ENCODE data around the gene MUC15. TPM values are rescaled to one million over a fixed set of nuclear protein-coding genes. Genes with fewer than 3 reads are reported as not detected.

The MUC15 gene
- total and polyA plus RNA-seq, 2 donors (not counting 3 experiments of a cell fraction or from before 2014, with no cell fraction given): not detected

DNA sequence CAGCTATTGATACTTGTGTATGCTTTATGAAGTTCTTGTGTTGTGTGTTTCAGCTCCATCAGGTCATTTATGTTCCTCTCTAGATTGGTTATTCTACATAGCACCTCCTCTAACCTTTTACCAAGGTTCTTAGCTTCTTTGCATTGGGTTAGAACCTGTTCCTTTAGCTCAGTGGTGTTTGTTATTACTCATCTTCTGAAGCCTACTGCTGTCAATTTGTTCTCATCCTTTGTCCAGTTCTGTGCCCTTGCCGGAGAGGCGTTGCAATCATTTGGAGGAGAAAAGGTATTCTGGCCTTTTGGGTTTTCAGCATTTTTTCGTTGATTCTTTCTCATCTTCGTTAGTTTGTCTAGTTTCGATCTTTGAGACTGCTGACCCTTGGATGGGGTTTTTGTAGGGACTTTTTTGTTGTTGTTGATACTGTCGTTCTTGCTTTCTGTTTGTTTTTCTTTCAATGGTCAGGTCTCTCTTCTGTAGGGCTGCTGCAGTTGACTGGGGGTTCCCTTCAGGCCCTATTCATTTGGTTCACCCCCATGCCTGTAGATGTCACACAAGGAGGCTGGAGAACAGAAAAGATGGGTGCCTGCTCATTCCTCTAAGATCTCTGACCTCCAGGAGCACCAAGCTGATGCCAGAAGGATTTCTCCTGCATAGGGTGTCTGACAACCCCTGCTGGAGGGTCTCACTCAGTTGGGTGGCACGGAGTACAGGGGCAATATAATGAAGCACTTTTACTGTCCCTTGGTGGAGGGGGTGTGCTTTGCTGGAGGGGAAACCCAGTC, 35.9 kb upstream of the MUC15 start:
- Histone ChIP-seq H3K9me1 (replicated peaks; ENCODE audit: control insufficient read depth, extremely low read depth, insufficient read depth, low read length) (no peaks in the 10 kb centered on the region), H3K9ac (replicated peaks; ENCODE audit: extremely low read depth, insufficient read depth, low read length) (no peak overlapping the region), H3K4me2 (ENCODE audit: insufficient read depth, low read length) (no peak overlapping the region), H2AFZ (ENCODE audit: low read depth, low read length) (no peak overlapping the region), H3K27me3 (ENCODE audit: control insufficient read depth in 2 of 2, insufficient read depth in 2 of 2, low read length in 2 of 2) (no peaks in the 10 kb centered on the region), H4K20me1 (replicated peaks; ENCODE audit: control insufficient read depth, extremely low read depth, insufficient read depth, low read length) (no peaks in the 10 kb centered on the region), H3K4me1 (ENCODE audit: control insufficient read depth, extremely low read depth, insufficient read depth, low read length) (no peaks in the 10 kb centered on the region), H3K36me3 (ENCODE audit: control insufficient read depth in 2 of 2, extremely low read depth in 1 of 2, insufficient read depth in 2 of 2, low read length in 2 of 2) (no peaks in the 10 kb centered on the region), H3K4me3 (replicated peaks in 1 of 3; ENCODE audit: insufficient read depth in 1 of 3, low read depth in 1 of 3, low read length in 3 of 3) (no peak overlapping the region), H3K79me2 (ENCODE audit: control insufficient read depth, insufficient read depth, low read length) (no peaks in the 10 kb centered on the region), H3K9me3 (replicated peaks; ENCODE audit: control insufficient read depth, insufficient read depth, low read length) (no peaks in the 10 kb centered on the region), H3K27ac (ENCODE audit: insufficient read depth, low read depth, low read length) (no peak overlapping the region)
- dilution Hi-C loops (cut with MboI; ENCODE audit: extremely low pct_ligation_motif_present, low sequenced_read_pairs) (no loop called here), intact Hi-C loops (cut with micrococcal nuclease) (no loop called here)
- TF ChIP-seq MYC (IDR thresholded peaks at IDR 0.05; ENCODE audit: low read depth, low read length) (no peak), POLR2AphosphoS5 (IDR thresholded peaks at IDR 0.05; ENCODE audit: insufficient read depth, low read depth, low read length) (no peak), JUN (IDR thresholded peaks at IDR 0.05; ENCODE audit: borderline replicate concordance, insufficient read depth, insufficient read length, low read depth) (no peak), GATA2 (IDR thresholded peaks at IDR 0.05; ENCODE audit: insufficient read depth, insufficient read length, low read depth, low read length) (no peak), POLR2A (IDR thresholded peaks at IDR 0.05; ENCODE audit: low read depth, low read length) (no peak), FOS (IDR thresholded peaks at IDR 0.05; ENCODE audit: borderline replicate concordance, insufficient read depth, low read length) (no peak), EZH2 (IDR thresholded peaks at IDR 0.05; ENCODE audit: borderline replicate concordance, low read depth, low read length, severe bottlenecking) (no peak)
- TF ChIP-seq, protein P1, sequence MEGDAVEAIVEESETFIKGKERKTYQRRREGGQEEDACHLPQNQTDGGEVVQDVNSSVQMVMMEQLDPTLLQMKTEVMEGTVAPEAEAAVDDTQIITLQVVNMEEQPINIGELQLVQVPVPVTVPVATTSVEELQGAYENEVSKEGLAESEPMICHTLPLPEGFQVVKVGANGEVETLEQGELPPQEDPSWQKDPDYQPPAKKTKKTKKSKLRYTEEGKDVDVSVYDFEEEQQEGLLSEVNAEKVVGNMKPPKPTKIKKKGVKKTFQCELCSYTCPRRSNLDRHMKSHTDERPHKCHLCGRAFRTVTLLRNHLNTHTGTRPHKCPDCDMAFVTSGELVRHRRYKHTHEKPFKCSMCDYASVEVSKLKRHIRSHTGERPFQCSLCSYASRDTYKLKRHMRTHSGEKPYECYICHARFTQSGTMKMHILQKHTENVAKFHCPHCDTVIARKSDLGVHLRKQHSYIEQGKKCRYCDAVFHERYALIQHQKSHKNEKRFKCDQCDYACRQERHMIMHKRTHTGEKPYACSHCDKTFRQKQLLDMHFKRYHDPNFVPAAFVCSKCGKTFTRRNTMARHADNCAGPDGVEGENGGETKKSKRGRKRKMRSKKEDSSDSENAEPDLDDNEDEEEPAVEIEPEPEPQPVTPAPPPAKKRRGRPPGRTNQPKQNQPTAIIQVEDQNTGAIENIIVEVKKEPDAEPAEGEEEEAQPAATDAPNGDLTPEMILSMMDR (IDR thresholded peaks at IDR 0.05; ENCODE audit: extremely low read depth in 1 of 2, insufficient read depth in 1 of 2, low read depth in 1 of 2, low read length in 2 of 2): no peak
- TF ChIP-seq, protein P2, sequence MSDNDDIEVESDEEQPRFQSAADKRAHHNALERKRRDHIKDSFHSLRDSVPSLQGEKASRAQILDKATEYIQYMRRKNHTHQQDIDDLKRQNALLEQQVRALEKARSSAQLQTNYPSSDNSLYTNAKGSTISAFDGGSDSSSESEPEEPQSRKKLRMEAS (IDR thresholded peaks at IDR 0.05; ENCODE audit: insufficient read depth, insufficient read length): no peak
- DNase-seq (ENCODE audit: low read depth, low spot score) (no peak), FAIRE-seq (no peak)
- BruUV-seq (replicated peaks): no TSS peak
- CTCF ChIA-PET: no interaction called here
- POLR2A ChIA-PET: no interaction called here

Measured in endothelial cell of umbilical vein (primary cell).